Right atrium auricular region (tissue), 2 donors: ENCODE measurements around the gene GNLY. TPM values are rescaled to one million over a fixed set of nuclear protein-coding genes. Genes with fewer than 3 reads are reported as not detected.
"Not testable (repeated sequence)": the region's sequence is repeated elsewhere in the genome, so short reads cannot be mapped to it uniquely, and the experiment has no call there.

Source experiments
- DNase-seq: peaks from one replicate; pipeline ENCODE4 v3.0.0-alpha.2; 2019; ENCODE audit warnings: low spot score
- H3K27ac ChIP-seq, 2 donors: fragments of 200-600 bp; sonication (generic); 1 replicate in 1 of 2; 2 replicates in 1 of 2; pipeline ENCODE4 v1.5.1; 2016 to 2019
- H3K27me3 ChIP-seq, 2 donors: fragments of 200-600 bp; sonication (generic); one replicate each; pipeline versions ENCODE4 v1.5.1 to v1.6.0; 2017 to 2019
- H3K36me3 ChIP-seq: fragments of 200-600 bp; sonication (generic); one replicate; pipeline ENCODE4 v1.5.1; 2016
- H3K4me1 ChIP-seq, 2 donors: fragments of 200-600 bp; sonication (generic); one replicate each; pipeline versions ENCODE4 v1.5.1 to v1.6.0; 2017 to 2019
- H3K4me3 ChIP-seq, 2 donors: fragments of 200-600 bp; sonication (generic); 1 replicate in 1 of 2; 2 replicates in 1 of 2; pipeline ENCODE4 v1.5.1; 2017 to 2019; ENCODE audit warnings: mild to moderate bottlenecking in 1 of 2, moderate library complexity in 1 of 2
- H3K9me3 ChIP-seq, 2 donors: fragments of 200-600 bp; sonication (generic); one replicate each; pipeline ENCODE4 v1.5.1; 2019
- total RNA-seq, 2 donors: library from RNA; depleted of rRNA; stranded (reverse); fragments of >200 nt; gene quantifications; one replicate each; pipeline ENCODE4 v1.1.0, GENCODE V29; 2016
- TF ChIP-seq, protein P1 (sequence below), 2 donors: fragments of 200-600 bp; sonication (generic); IDR thresholded peaks; one replicate each; pipeline ENCODE4 v1.5.1; 2019; ENCODE audit warnings: antibody characterized with exemption in 2 of 2

The GNLY gene
- total RNA-seq, 2 donors from 2014 or later, result 1.4 TPM; not detected in 1

DNA sequence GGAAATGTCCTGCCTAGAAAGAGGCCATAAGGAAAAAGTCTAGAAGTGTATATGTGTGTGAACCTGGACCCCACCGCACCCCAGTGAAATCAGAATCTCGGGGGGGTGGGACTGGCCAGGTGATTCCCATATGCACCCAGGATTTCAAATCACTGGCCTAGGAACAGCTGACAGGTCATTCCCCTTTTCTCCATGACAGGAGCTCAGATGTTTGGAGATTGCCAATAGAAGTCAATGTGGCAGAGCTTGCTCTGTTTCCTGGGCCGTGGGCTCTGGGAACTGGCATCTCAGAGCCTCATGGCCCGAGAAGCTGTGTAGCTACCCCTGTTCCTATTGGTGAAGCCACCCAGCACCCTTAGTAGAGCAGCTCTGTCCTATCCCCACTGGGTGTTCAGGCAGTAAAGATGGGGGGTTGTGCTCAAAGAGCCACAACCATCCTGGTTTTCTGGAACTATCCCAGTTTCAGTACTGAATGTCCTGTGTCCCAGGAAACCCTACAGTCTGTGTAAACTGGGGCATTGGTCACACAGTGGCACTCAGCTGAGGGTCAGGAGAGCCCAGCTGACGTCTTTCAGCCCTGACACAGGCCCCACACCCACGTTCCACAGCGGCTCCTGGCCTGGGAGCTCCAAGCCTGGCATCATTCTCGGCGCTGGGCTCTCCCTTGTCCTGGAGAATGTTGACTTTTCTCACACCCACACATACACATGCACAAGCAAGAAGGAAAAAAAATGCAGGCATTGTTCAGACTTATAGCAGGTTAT, 18.9 kb downstream of the GNLY start:
- Histone ChIP-seq H3K4me3 (no peak overlapping the region), H3K9me3 (no peaks in the 10 kb centered on the region), H3K36me3 (no peaks in the 10 kb centered on the region), H3K27ac (peak overlapping the region; percentile 80 to 84), H3K4me1 (peaks cover 0 to 48% of the 10 kb centered on the region in 2 donors), H3K27me3 (no peaks in the 10 kb centered on the region)
- peak; percentile 84 for DNase-seq
- TF ChIP-seq, protein P1, sequence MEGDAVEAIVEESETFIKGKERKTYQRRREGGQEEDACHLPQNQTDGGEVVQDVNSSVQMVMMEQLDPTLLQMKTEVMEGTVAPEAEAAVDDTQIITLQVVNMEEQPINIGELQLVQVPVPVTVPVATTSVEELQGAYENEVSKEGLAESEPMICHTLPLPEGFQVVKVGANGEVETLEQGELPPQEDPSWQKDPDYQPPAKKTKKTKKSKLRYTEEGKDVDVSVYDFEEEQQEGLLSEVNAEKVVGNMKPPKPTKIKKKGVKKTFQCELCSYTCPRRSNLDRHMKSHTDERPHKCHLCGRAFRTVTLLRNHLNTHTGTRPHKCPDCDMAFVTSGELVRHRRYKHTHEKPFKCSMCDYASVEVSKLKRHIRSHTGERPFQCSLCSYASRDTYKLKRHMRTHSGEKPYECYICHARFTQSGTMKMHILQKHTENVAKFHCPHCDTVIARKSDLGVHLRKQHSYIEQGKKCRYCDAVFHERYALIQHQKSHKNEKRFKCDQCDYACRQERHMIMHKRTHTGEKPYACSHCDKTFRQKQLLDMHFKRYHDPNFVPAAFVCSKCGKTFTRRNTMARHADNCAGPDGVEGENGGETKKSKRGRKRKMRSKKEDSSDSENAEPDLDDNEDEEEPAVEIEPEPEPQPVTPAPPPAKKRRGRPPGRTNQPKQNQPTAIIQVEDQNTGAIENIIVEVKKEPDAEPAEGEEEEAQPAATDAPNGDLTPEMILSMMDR (IDR thresholded peaks at IDR 0.05), result no peak

DNA sequence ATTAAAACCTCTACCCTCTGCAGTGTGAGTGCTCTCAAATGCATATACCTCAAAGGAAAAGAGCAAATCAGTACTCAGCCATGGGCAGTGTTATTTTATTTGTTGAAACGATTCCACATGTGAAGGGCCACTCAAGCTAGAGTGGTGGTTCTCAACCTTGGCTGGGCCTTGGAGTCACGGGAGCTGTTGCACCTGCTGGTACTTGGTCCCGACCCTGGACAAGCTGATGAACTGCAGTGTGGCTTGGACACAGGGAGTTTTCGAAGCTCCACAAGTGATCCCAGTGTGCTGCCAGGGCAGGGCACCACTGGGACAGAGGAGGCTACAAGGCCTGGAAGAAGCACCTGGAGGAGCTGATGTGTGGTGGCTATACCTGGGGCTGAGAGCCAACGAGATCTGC, 19.7 kb downstream of the GNLY start:
- H3K36me3 ChIP-seq, result no peaks in the 10 kb centered on the region
- no peaks in the 10 kb centered on the region for H3K9me3 ChIP-seq
- TF ChIP-seq, protein P1 (IDR thresholded peaks at IDR 0.05), result no peak
- H3K4me1 ChIP-seq, result peaks cover 0 to 47% of the 10 kb centered on the region in 2 donors
- H3K27ac ChIP-seq, result peak overlapping the region; percentile 80 to 84
- DNase-seq, result no peak
- H3K4me3 ChIP-seq, result no peak overlapping the region
- no peaks in the 10 kb centered on the region for H3K27me3 ChIP-seq

DNA sequence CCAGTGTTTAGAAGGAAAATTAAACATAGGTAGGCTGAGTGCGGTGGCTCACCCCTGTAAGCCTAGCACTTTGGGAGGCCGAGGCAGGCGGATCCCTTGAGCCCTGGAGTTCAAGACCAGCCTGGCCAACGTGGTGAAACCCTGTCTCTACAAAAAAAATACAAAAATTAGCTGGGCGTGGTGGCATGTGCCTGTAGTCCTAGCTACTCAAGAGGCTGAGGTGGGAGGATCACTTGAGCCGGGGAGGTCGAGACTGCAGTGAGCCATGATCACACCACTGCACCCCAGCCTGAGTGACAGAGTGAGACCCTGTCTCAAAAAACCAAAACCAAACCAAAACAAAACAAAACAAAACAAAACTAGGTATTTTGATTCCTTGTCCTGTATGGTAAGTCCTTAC, 20.3 kb downstream of the GNLY start:
- Histone ChIP-seq H3K4me1 (peaks cover 0 to 51% of the 10 kb centered on the region in 2 donors), H3K27ac (peak overlapping the region; percentile 80 to 84)
- not testable (repeated sequence) for DNase-seq, H3K27me3 ChIP-seq, H3K9me3 ChIP-seq, H3K4me3 ChIP-seq, H3K36me3 ChIP-seq

DNA sequence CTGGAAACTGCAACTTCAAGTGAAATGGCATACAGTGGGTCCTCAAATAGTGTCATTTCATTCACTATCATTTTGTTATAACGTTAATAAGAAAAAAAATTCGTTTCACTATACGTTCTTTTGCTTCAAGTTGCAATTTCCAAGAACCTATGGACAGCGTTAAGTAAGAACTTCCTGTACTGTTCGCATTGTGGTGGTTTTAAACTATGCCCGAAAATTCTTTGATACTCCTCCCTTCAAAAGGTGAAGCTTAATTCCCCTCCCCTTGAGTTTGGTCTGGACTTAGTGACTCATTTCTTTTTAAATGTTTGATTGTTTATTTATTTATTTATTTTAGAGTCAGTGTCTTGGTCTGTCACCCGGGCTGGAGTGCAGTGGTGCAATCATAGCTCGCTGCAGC, 20.7 kb downstream of the GNLY start:
- Histone ChIP-seq H3K9me3 (no peaks in the 10 kb centered on the region), H3K4me1 (peaks cover 0 to 51% of the 10 kb centered on the region in 2 donors), H3K27me3 (no peaks in the 10 kb centered on the region), H3K4me3 (no peak overlapping the region), H3K27ac (no peak overlapping the region), H3K36me3 (no peaks in the 10 kb centered on the region)
- TF ChIP-seq, protein P1 (IDR thresholded peaks at IDR 0.05), result no peak
- no peak for DNase-seq

DNA sequence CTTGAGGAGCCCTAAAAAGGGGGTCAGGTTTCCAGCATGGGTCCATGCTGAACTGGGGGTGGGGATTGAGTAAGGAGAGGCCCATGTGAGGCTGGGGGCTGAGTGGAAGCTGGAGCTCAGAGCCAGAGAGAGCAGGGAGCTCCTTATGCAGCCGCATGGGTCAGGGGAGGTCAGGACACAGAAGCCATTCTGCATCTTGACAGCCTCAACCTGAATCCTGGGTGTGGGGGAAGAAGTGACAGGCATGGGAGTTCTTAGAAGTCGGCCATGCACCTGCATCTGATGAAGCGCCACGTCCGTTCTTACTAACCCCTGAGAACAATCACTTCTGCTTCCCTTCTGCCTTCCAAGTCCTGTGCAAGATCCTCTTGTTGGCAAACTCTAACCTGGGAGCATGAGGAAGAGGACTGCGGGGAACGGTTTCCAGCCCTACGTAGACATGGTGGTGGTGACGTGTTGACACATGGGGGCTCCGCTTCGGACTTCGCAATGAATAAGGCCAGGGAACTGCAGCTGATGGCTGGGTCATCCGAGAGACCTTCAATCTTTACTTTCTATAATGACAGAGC, 22.3 kb downstream of the GNLY start:
- Histone ChIP-seq H3K27me3 (no peaks in the 10 kb centered on the region), H3K9me3 (no peaks in the 10 kb centered on the region), H3K36me3 (no peaks in the 10 kb centered on the region), H3K4me1 (peaks cover 0 to 41% of the 10 kb centered on the region in 2 donors), H3K4me3 (no peak overlapping the region), H3K27ac (no peak overlapping the region)
- DNase-seq, result no peak
- TF ChIP-seq, protein P1 (IDR thresholded peaks at IDR 0.05), result no peak

DNA sequence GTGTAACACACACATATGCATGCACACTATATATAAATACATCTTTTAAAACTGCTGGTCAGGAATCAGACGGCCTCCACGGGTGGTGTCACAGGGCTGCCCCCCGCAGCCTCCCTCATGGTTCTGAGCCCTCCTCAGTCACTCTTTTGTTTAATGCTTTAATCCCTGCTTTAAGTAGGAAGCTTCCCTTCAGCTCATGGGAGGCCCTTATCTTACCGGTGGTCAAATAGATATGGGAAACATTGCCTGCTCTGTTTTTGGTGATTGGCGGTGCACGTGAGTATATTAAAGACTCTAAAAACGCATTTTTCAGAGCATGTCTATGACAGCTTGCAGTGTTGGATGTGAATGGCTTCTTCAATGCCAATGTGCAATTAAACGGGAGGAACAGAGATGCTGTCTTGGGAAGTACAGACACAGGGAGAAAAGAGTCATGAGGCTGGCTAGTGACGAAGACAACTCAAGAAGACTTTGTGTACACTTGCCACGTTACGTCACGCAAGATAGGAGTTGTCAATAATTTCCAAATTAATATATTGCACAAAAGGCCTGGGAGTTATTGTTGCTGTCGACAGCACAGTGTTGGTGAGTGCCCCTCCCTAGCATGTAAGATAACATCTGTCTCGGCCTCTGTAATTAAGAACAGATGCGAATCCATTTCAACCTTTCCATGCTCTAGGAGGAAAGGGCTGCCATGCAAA, 23.3 kb downstream of the GNLY start:
- Histone ChIP-seq H3K9me3 (no peaks in the 10 kb centered on the region), H3K27me3 (no peaks in the 10 kb centered on the region), H3K4me3 (no peak overlapping the region), H3K27ac (no peak overlapping the region), H3K36me3 (no peaks in the 10 kb centered on the region), H3K4me1 (peaks cover 0 to 34% of the 10 kb centered on the region in 2 donors)
- no peak for DNase-seq
- TF ChIP-seq, protein P1 (IDR thresholded peaks at IDR 0.05), result no peak
